GM19328 (cell line): ENCODE results near the gene ERC2.

ENCODE experiments used
- ATAC-seq: cut with Tn5 transposase; IDR thresholded peaks from one replicate; pipeline ENCODE4 v1.9.1; 2021; ENCODE audit warnings: mild to moderate bottlenecking, moderate library complexity; ENCODE audit not compliant: unreplicated experiment

ERC2 gene

DNA sequence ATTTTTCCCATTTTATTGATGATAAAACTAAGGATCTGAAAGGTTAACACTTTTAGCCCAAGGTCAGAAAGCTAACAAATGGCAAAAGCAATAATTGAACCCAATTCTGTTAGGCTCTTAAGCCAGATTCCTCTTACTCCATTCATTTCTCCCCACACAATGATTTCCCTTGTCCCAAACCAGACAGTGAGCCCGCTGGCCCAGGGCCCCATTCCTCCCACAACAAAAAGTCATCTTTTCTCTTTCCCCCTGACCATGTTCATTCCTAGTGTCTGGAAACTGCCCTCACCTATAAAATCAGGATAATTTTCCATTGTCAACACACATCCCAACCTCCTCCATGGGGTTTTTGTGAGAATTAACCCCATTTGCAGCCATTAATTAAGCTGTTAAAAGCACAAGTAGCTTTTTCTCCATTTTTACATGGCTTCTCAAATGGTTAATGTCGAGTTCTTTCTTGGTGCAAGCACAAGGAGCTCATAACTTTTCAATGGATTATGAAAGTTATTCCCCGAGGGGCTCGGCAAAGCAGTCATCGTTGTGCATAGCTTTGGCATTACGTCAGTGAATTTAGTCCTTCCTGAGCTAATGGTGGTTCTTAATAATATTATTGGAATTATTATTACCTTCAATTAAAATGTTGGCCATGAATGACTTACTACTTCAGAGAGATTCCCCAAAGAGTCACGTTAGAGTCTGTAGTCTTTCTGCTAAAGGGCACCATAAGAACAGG is 830.2 kb downstream of the ERC2 start:
- ATAC-seq: no peak

DNA sequence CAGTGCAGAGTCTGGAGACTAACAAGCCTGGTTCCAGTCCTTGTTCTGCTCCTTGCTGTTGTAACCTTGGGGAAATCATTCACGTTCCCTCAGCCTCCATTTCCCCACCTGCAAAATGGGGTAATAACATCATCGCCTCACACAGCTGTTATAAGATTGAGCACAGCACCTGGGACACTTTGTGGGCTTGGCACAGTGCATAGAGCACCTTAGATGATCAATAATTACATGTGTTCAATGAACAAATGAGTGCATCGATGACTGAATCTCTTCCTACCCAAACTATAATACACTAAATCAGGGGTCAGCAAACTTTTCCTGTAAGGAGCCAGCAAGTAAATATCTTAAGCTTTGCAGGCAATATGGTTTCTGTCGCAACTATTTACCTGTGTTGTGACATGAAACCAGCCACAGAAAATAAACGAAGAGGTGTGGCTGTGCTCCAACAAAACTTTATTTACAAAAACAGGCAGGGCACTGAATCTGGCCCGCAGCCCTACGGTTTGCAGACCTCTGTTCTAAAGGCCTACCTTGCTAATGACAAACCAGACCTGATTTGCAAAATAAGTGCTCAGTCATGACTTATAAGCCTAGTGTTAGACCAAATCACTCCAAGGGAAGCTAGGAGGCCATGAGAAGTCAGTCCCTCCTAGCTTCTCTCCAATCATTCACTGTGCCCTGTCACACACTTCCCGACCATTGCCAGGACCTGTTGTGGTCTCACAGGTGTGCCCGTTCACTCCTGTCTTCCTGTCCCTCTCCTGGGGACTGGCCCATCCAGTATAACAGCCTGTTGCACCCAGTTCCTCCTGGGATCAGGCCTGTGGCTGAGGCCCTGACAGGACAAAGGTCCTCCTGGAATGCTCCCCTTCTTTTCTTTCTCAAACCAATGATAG is 831.7 kb downstream of the ERC2 start:
- no peak for ATAC-seq

DNA sequence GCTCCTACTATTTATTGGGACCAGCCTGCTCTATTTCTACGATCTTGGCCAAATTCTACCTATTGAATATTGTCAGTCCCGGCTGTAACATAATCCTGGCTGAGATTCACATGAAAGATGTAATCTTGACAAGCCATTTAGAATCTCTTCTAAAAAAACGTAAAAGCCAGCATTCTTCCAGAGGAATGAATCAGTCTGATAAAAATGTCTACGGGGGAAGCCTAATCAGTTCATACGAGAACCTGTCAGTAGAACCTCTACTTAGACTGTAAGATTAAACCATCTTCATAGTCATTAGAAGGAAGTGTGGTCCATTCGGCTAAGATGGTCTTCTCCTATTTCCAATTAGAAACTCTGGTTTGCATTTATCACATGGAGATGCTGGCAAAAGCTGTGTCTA is 833.9 kb downstream of the ERC2 start:
- ATAC-seq: no peak

DNA sequence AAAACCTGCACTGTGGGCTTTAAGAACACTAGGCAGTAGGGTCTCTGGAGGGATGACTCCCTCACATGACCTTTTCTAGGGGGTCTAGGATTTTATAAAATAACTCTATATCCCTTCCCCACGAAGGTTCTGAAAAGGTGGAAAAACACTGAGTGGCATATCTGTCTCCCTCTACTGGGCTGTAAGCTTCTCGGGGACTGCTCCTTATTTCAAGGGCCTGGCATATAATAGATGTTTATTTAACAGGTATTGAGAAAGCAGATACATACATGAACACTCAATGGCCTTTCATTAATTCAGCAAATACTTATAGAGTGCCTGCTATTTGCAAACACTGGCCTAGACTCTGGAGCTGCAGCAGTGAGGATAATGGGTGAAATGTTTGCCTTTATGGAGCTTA is 834.9 kb downstream of the ERC2 start:
- ATAC-seq: no peak

DNA sequence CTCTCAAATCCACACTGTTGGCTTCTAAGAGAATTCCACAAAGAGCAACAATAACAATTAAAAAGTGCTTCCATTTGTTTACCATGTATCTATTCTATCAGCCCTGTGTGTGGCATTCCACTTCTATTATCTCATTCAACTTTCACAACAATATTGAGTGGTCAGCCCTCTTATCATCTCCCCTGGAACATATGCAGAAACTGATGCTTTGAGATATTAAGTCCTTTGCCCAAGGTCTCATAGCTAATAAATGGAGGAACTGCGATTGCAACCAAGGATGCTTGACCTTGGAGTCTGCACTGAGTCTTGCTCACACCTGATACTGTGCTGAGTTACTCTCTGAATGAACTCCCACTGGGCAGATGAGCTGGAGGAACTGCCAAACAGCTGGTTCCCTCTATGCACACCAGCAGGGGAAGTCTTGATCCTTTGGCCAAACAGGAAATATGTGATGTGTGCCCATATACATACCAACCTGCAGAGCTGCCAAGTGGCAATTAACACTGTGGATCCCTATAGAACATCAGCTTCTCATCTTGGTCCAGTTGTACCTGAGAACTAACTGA is 836.4 kb downstream of the ERC2 start:
- ATAC-seq: no peak

DNA sequence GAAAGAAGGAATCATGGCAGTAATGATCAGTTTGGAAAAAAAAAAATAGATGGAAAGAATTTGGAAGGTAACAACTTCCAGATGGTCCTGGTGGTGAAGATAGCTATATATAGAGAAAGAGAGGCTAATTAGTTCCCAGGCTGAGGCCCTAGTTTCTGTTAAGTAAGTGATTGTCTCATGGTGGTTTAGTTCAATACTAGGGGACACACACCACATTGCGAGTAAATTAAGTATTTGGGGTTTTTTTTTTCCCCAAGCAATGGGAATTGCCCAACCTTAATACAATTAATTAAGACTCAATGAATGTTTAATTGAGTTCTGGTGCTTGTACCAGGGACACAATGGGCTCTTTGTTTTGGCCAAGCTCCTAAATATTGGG is 837.4 kb downstream of the ERC2 start:
- no peak for ATAC-seq

DNA sequence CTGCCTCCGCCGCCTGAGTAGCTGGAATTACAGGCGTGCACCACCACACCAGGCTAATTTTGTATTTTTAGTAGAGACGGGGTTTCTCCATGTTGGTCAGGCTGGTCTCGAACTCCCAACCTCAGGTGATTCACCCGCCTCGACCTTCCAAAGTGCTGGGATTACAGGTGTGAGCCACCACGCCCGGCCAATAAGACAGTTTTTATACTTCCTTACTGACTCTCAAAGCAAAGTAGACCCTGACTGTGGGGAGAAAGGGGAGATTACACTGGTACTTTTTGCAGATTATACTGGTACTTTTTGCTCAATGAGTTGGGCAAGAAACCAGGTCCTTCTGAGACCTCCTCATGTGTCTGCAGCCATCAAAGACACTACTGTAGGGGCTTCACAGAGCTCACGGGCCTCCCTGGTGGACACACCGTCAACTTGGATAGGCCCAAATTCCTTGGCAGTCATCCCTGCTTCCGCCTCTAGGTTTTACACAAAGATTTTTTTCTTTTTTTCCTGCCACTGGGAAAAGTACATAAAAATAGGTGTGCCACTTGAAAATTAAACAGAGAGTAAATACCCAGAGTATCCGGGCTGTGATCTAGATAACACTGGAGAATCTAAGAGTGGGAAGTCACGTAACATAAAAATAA is 837.9 kb downstream of the ERC2 start:
- ATAC-seq: no peak

DNA sequence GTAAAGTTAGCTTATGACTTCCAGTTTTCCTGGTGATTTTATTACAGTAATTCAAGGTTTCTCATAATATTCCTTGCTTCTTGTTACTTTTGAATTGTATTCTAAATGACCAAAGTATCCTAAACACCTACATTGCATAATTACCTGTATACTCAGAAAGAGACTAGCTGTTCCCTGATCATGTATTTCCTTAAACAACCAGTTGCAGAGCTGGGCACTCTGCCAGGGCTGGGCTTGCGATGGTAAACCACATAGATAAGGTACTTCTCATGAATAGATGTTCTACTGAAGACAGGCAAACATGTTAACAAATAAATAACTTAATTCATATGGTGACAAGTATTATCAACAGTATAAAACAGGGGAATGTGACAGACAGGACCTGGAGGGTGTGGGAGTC is 838.8 kb downstream of the ERC2 start:
- ATAC-seq: no peak

DNA sequence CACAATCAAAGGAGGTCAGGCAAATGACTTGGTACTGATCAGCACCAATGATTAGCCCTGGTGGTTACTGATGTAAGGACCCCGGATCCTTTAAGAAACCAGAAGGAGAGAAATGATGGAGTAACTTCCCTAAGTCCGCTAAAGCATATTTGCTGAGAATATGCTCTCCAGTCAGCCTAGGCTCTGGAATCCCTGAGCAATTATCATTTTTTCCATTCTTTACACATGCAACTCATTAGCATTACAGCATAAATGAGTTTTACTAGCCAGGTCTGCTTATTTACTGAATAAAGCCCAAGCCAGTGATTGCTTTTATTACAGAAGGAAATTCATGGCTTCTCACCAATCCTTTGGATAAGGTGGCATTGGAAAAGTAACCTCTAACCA is 842.0 kb downstream of the ERC2 start:
- no peak for ATAC-seq

DNA sequence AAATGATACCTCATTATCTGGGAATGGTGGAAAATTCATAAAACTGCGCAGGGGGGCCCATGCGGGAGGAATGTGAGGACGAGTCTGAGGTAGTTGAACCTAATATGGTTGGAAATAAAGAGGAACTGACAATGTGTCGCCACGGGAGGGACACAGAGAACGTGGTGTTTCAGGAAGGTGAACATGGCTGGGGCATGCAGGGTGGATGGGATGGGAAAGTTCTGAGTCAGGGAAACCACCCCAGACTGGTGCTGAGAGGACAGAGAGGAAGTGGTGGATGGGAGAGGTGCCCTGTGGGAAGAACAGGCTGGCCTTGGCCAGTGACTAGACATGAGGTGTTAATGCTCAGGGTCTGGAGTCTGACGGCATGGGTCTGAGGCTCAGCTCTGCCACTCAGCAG is 844.0 kb downstream of the ERC2 start:
- ATAC-seq: no peak

DNA sequence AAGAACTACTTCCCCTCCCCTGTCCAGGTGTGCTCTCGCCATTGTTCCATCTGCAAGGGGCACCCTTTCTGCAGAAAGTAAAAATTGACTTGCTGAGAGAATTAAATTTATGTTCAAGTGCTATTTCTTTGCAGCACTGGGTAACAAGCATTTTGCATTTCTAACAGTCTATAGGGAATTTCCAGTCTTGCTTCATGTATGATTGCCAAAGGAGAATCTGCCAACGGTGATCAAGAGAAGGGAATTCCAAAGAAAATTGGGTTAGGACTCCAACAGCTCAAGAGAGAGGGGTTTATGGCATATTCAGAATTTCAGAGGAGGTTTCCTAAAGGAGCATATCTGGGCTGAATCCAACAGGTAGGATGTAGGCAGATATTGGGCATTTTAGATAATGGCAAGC is 844.5 kb downstream of the ERC2 start:
- no peak for ATAC-seq

DNA sequence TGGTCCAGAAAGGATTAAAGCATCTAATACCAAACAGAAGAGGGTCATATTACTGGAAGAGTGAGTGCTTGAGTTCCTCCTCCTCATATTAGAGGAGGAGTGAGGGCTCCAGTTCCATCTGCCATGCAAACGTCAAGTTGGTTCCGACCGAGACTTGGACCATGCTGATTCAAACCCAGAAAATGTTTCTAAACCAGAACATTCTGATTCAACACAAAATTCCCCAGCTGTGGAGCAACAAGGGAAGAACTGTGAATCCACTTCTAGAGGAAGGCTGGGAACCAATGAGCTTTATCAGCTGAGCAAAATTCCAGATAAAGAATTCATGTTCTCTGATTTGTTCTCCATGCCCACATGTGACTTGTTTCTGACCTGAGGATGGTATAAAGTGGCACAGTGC is 845.5 kb downstream of the ERC2 start:
- no peak for ATAC-seq

DNA sequence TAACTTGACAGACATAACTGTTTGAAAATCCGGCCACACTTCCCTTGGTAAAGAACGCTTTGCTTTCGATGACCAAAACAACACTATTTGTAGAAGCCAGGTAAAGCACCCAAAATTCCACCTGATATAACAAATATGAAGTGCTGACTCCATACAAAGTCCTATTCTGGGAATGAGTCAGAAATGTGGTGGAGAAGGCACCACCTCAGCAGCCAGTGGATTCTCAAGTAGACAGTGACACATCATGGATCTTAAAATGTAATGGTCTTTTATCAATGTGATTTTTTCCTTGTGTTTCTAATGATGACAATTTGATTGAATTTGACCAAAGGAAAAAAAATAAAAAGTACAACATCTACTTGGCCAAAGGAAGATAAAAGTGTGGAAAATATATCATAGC is 846.2 kb downstream of the ERC2 start:
- ATAC-seq: no peak

DNA sequence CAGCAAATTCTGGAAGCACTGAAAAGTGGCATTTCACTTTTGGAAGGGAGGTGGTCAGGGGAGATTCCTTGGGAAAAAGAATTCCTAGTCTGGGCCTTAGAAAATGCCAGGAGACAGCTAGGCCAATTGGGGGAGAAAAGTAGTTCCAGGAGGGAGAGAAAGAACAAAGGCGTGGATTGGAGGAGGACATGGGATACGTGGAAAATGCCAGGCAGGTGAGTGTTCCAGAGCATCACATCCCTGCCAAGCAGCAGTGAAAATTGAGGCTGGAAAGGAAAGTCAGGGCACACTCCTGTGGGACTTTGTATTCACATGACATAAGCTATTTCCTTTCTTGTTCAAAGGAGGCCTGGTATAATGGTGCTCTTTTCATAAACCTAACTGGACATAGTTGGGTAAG is 846.6 kb downstream of the ERC2 start:
- no peak for ATAC-seq

DNA sequence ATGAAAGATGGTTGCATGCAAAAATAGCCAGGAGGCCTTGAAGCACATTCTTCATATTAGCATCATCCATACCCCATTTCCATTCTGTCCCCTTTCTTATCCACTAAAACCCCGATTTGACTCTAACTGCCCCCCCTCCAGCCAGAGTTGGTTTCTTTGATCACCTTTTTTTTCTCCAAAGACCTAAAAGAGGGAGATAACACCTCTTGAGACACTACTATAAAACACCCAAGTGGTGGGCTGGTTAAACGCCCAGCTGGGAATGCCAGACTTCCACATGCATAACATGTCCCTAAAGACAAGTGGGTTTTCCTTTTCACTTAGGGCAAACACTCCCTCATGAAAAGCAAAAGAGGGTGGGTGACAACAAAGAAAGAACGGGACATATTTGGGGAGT is 847.2 kb downstream of the ERC2 start:
- ATAC-seq: no peak

DNA sequence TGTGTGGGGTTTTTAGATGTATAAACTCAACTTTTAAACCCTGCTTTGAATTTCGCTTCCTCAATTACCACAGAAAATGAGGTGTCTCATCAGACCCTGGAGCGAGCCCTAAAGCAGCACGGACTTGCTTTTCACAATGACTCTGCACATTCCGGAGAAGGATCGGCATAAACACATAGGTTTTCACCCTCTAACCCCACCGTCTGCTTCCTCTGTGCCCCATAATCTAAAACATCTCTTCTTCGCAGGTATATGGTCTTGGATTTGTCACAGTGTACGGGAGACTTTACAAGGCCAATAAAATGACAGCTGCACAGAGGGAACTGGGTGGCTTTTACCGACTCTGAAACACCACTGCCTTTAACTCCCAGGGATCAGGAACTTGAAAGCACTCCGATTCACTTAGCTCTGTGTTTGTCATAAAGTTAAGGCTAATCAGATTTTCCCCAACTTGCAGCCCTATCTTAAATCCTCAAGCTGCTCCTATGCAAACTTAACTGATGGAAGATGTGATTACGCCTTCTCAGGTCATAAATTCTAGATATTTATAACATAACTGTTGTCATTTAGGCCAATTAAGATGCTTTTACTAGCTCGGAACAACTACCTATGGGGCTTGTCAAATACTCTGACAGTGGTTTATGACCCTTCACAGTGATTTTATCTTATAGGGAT is 847.8 kb downstream of the ERC2 start:
- ATAC-seq: peak; percentile 61

DNA sequence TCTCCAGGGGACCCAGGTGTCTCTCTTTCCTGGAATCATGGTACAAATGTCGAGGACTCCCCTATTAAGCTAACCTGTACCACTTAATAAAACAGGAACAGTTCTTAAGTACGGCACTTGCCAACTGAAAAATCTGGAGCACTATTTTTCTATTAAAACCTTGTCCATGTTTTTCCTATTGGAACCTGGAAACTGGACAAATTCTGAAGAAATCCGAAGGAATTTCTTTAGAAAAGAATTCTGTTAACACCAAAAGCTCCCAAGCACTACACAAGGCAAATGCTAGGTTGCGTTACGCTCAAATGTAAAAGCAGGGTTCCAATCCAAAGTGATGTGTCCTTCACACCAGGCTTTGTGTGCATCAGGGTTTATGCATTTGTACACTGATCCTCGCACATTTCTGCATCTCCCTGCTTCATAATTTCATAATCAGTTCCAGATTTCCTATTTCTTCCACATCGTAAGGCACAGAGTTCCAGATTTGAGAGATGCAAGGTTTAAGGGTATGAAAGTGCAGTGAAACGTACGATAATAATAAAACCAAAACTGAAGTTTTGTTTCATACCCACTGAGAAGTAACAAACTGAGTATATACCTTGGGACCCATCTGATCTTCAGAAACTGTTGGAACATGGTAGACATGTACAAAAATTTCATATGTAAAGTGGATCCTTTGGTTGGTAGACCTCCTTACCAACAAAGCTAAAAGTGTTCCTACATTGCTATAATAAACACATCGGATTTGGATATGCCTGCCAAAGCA is 849.0 kb downstream of the ERC2 start:
- ATAC-seq: no peak

DNA sequence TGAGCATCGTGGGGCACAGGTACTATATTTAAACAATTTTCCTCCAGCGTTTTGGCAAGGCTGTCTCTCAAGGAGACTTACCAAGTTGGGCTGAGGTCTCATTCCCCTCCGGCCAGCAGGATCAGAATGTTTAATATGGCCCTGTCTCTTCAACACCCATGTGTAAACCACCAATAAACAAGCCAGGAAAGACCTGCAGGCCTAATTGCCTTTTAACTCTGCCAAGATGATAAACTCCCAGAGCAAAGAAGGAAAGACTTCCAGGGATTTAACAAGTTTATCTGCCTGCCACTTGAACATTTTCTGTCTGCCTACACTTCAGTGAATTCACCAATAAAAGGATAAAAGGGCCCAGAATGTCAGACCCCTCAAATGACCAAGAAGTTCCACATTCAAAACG is 850.9 kb downstream of the ERC2 start:
- ATAC-seq: no peak

DNA sequence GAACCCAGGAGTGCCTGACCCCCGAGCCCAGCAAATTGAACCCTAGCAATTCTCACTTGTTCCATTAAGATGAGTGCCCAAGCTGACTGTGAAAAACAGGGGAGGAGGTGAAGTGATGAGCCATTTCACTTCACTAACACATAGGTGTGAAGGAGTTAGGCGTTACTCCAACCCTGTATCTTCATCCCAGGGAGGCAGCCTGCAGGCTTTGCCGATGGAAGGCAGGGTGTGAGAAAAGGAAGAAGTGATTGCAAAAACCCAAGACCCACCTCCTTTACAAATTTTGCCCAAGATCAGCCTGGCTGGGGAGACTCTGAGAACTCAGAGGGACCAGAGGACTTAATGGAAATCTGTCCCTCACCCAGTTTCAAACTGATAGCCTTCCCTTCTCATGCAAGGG is 851.5 kb downstream of the ERC2 start:
- ATAC-seq: no peak

DNA sequence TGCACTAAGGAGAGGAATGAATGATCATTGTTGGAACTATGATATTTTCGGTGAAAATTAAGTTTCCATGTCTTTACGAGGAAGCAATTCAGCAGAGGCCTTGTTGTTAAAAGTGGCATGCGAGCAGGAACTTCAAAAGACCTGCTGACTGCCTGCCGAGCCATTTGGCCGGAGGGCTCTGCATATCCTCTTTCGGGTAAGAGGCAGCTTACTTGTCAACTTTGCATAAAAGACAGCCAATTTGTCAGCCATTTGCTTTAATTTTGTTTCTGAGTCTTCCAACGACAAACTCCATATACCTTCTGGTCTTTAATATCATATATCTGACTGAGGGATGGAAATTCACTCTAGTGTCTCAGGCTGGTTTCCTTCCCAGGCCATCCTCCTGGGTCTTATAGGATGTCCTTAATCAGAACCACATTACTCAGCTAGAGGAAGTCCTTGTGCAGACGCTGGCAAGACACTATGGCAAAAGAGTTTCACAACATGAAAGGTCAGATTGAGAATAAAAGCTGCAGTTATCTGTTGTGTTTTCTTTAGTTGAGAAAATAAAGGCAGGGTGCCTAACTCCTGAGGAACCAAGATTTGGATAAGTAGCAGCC is 852.5 kb downstream of the ERC2 start:
- no peak for ATAC-seq
